ENCODE data around the gene PIK3CG.

- TF ChIP-seq POLR2A (IDR thresholded peaks at IDR 0.05; ENCODE audit: borderline replicate concordance, extremely low read depth, insufficient read depth, insufficient read length) (no peak), ZBTB33 (IDR thresholded peaks at IDR 0.05; ENCODE audit: extremely low read depth, insufficient replicate concordance, low read length) (no peak), POLR2AphosphoS5 (IDR thresholded peaks at IDR 0.05; ENCODE audit: low read depth, low read length) (no peak), ELF1 (IDR thresholded peaks at IDR 0.05; ENCODE audit: borderline replicate concordance, low read depth) (no peak), FOSL1 (IDR thresholded peaks at IDR 0.05; ENCODE audit: low read depth) (no peak), SRF (IDR thresholded peaks at IDR 0.05; ENCODE audit: low read depth) (no peak), JUND (IDR thresholded peaks at IDR 0.05) (no peak), SP1 (IDR thresholded peaks at IDR 0.05; ENCODE audit: low read depth) (no peak)
- TF ChIP-seq, protein P1, sequence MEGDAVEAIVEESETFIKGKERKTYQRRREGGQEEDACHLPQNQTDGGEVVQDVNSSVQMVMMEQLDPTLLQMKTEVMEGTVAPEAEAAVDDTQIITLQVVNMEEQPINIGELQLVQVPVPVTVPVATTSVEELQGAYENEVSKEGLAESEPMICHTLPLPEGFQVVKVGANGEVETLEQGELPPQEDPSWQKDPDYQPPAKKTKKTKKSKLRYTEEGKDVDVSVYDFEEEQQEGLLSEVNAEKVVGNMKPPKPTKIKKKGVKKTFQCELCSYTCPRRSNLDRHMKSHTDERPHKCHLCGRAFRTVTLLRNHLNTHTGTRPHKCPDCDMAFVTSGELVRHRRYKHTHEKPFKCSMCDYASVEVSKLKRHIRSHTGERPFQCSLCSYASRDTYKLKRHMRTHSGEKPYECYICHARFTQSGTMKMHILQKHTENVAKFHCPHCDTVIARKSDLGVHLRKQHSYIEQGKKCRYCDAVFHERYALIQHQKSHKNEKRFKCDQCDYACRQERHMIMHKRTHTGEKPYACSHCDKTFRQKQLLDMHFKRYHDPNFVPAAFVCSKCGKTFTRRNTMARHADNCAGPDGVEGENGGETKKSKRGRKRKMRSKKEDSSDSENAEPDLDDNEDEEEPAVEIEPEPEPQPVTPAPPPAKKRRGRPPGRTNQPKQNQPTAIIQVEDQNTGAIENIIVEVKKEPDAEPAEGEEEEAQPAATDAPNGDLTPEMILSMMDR (IDR thresholded peaks at IDR 0.05 in 2 of 3, conservative IDR thresholded peaks at IDR 0.05 in 1 of 3; ENCODE audit: borderline replicate concordance in 1 of 3, insufficient read depth in 1 of 3, low read depth in 2 of 3, low read length in 2 of 3), result no peak
Observed at GRCh38 chr7:106853250-106853908, 11.7 kb upstream of the PIK3CG start.

Measured in HCT116 (cell line).